WTC11 (cell line): ENCODE measurements around the gene AMACR.

Experiments
- ESRRA ChIP-seq: sonication (generic); formaldehyde crosslinking; IDR thresholded peaks from 2 replicates; pipeline ENCODE4 v1.8.1; 2022; ENCODE audit warnings: mild to moderate bottlenecking, missing genetic modification reagents, borderline replicate concordance
- JUN ChIP-seq: sonication (generic); formaldehyde crosslinking; IDR thresholded peaks from 2 replicates; pipeline ENCODE4 v1.8.0; 2023; ENCODE audit warnings: mild to moderate bottlenecking, missing genetic modification reagents

GRCh38 chr5:34042321-34042720 is 34.5 kb upstream of the AMACR start:
- TF ChIP-seq JUN (CRISPR knock-in tag) = no peak
- TF ChIP-seq ESRRA (CRISPR knock-in tag) = no peak
